GM21526 (cell line): ENCODE results near the gene SEZ6L2.
"Not testable (repeated sequence)": the region's sequence is repeated elsewhere in the genome, so short reads cannot be mapped to it uniquely, and the experiment has no call there.

Experiments used
- ATAC-seq: cut with Tn5 transposase; IDR thresholded peaks from one replicate; pipeline ENCODE4 v1.9.1; 2021; ENCODE audit warnings: moderate library complexity; ENCODE audit not compliant: unreplicated experiment, low FRiP score

The SEZ6L2 gene

DNA sequence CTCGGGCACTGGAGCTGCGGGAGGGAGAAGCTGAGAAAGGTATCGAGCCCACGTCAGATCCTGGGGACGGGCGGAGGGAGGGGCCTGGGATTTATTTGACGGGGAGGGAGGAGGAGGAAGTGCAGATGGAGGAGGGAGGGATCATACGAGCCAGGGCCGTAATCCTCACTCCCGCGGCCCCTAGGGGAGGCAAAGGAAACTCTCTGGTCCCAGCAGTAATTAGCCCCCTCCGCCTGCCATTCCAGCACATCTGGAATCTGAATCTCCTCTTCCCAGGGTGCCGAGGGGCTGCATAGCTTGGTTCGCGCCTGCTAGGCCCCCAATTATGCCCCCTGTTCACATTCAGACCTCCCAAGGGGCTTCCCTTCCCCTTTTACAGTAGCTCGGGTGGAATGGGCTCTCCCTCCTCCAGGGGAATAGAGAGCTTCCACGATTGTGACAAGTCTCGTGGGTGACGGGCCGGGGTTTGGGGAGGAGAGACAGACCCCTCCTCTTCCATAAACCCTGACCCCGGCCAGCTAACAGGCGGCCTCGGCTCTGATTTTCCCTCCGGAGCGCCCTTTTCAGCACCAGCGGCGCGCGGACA, at the start of gene SEZ6L2:
TSS of gene SEZ6L2 (minus strand) at position 35 of the 586 bp plus-strand sequence. CDS start 531 bp downstream, outside the sequence.
- no peak for ATAC-seq

DNA sequence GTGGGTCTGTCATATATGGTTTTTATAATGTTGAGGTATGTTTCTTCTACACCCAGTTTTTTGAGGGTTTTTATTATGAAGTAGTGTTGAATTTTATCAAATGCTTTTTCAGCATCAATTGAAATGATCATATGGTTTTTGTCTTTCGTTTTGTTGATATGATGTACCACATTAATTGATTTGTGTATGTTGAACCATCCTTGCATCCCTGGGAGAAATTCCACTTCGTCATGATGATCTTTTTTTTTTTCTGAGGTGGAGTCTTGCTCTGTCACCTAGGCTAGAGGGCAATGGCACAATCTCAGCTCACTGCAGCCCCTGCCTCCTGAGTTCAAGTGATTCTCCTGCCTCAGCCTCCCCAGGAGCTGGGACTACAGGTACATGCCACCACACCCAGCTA, 48.5 kb upstream of the SEZ6L2 start:
- ATAC-seq: no peak

DNA sequence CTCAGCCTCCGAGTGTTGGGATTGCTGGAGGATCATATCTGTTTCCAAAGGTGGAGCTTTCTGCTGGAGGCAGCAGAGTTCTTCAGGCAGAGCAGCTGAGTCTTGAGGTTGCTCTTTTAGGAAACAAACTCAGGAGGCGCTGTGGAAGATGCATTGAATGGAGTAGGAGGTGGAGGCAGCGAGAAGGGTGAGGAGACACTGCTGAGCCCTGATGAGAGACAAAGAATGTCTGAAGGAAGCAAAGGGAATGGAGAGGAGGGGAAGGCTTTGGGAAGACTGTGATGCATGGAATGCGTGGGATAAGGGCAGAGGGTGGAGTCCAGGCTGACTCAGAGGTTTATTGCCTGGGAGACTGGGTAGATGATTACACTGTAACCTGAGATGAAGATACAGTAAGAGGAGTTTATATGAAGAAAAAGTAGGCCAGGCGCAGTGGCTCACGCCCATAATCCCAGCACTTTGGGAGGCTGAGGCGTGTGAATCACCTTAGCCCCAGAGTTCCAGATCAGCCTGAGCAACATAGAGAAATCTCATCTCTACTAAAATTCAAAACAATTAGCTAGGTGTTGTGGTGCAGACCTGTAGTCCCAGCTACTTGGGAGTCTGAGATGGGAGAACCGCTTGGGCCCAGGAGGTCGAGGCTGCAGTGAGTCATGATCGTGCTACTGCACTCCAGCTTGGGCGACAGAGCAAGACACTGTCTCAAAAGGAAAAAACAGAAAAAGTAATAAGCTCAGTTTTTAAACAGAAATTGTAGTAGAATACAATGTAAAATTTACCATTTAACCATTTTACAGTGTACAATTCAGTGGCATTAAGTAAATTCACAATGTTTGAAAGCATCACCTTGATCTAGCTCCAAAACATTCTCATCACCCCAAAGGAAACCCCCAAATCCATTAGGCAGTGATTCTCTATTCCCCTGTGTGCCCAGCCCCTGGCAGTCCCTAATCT, 44.8 kb upstream of the SEZ6L2 start:
- no peak for ATAC-seq

DNA sequence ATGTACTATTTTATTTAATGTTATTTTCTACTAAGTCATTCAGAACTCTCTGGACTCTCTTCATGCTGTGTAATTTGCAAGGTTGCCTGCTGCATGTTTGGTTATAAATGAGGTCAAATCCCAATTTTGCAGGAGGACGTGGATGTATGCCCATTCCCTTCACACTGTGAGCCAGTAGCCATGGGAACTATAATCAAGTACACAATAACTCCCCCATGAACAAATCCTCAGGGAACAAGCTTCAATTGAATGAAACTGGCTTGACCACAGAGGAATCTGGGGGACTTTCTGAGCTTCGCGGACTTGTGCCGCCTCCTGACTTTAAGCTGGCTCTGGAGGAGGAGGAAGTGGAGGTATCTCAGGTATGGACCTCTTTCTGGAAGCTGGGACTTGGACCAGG, 41.3 kb upstream of the SEZ6L2 start:
- ATAC-seq: no peak

DNA sequence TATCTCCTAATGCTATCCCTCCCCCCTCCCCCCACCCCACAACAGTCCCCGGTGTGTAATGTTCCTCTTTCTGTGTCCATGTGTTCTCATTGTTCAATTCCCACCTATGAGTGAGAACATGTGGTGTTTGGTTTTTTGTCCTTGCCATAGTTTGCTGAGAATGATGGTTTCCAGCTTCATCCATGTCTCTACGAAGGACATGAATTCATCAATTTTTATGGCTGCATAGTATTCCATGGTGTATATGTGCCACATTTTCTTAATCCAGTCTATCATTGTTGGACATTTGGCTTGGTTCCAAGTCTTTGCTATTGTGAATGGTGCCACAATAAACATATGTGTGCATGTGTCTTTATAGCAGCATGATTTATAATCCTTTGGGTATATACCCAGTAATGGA, 32.4 kb upstream of the SEZ6L2 start:
- ATAC-seq: not testable (repeated sequence)

DNA sequence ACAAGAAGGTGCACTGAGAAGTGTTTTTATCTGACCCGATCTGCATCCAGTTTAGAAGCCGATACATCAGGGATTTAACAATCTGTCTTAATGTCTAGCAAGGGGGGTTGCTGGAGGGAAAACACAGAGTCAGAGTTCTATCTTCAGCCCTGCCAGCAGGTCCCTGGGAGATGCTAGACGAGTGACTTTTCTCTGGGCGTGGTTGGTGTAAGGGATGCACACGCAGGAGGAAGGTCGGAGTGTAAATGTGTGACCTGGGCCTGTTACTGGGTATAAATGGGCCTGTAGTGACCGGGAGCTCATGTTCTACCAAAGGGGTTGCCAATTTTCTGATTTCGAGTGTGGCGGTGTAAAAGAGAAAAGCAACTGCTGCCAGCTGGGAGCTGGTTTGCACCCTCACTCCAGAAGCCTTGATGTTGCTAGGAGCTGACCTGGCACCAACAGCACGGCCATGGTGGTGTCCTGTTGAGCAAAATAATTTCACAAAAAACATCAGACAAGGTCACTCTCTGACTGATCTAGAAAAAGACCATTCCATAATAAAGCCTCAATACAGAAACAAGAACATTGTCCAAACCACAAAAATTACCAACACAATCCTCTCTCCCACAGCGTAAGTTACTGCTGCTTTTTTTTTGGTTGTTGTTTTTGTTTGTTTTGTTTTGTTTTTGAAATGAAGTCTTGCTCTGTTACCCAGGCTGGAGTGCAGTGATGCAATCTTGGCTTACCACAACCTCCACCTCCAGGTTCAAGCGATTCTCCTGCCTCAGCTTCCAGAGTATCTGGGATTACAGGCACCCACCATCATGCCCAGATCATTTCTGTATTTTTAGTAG, 27.9 kb upstream of the SEZ6L2 start:
- no peak for ATAC-seq

DNA sequence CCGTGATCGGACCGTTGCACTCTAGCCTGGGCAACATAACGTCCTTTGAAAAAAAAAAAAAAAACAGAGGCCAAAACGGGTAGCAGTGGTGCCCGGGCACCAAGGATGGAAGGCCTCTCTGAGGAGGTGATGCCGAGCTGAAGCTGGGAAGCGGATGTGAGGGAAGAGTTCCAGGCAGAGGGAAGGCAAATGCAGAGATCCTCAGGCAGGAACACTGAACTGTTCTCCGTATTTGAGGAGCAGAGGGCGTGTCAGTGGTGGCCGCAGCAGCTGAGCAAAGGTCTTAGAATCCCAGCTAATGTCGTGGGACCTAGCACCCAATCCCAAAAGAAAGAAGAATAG, 27.3 kb upstream of the SEZ6L2 start:
- peak; percentile 18 for ATAC-seq

DNA sequence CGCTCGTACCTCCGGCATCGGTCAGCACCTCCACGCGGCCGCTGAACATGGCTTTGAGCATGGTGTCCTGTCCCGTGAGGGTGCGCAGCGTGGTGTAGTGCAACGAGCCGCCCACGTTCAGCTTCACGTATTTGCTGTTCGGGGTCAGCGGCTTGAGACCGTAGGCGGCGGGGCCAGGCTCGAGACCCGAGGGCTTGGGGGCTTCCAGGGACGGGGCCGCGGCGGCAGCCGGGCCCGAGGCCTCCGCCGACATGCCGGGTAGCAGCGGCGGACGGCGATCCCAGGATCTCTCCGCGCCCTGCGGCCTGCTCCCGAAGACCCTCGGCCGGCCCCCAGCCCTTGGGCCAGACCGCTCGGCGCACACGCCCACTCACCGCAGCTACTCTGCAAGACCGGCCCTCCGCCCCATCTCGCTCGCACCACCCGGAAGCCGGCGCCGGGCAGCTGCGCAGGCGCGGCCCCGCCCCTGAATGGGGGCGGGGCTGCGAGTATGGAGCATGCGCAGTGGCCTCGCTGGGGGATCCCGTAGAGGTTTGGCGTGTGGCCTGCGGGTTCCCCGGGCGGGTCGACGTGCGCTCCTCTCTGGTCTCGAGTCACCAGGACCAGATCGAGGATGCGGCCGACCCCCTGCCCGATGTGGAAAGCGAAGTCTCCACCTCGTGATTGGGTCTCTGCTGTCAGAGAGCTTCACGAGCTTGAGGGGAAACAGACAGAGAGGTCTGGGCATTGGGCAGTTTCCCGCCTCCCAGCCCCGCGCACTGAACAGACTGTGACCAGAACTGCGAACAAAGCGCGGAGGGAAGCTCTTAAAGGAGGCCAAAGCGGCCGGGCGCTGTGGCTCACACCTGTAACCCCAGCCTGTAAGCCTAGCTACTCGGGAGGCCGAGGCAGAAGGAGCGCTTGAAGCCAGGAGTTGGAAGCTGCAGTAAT, 26.7 kb upstream of the SEZ6L2 start, which contains the start of gene KCTD13:
TSS of gene KCTD13 (minus strand) at position 446 of the 930 bp plus-strand sequence. CDS start at position 253, 193 bp downstream.
- peak; percentile 69 for ATAC-seq

DNA sequence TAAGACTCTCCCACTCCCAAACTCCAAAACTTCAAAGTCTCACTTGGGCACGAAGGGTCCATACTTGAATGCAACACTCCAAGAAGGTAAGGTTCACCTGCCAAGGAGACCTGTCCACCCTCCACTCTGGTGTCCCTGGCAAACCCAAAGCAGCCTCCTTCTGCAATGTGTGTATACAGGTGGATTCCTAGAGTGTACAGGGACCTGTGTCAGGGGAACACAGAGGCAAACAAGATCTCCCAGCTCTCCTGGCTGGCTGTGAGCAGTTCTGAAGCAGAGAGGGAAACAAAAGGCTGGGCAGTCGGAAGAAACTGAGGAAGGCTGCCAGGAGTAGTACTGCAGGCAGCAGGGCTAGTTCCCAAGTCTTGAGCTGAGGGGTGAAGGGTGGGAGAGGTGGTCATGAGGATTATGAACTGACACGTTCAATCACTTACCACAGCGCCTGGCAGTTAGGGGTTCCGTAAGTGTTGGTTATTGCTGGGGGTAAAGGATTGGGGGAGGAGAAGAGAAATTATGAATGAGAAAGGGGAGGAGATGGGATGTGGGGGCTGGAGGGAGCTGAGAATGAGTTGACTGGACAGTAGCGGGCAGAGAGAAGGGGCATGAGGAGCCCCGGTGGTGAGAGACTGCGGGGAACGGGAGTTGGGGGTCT, 25.9 kb upstream of the SEZ6L2 start:
- ATAC-seq: peak; percentile 4

DNA sequence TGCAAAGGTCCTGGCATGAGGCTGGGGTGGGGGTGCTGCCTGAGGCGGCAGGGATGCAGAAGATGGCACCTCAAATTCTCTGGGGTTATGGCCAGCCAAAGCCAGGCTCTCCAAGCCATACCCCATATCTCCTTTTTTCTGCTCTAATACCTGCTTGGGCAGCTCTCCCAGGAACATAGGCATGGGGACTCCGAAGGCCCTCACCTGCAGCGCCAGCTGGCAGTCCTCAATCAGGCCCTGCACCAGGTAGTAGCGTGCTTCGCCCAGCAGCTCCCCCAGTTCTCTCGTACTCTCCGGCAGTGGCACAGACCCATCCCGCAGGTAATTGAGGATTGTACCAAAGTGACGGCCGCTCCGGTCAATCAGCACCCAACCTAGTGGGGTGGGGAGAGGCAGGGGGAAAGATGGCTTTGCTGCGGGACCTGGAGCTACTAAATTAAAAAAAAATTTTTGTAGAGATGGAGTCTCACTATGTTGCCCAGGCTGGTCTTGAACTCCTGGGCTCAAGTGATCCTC, 23.7 kb upstream of the SEZ6L2 start:
- no peak for ATAC-seq

DNA sequence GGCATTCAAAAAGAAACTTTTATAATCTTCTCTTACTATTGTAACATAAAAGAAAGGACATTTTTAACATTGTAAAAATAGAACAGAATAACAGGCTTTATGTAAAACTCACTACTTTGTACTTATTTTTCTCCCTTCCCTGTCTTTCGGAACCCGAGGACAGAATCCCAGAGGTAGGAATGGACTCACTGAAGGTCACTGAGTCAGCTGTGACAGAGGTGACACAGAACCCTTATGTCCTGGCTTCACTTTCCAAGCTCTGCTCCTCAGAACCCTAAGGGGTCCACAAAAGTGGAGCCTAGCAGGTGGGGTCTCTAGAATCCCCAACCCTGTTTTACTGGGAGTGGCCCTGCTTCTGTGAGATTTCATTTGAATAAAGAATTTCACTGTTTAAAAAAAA, 23.0 kb upstream of the SEZ6L2 start:
- no peak for ATAC-seq

DNA sequence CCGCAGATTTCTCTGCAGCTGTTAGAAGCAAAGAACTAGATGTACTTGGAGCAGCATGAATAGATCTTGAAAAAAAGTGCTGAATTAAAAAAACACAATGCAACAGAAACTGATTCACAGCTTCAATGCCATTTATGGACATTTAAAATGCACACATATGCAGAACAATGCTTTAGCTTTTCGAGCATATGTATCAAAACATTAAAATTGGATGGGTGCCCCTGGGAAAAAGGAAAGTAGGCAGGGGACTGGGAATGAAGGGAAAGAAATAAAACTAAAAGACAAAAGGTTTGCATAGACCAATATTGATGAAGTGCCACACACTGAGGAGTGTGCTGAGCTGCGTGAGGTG, 21.7 kb upstream of the SEZ6L2 start:
- ATAC-seq: no peak

DNA sequence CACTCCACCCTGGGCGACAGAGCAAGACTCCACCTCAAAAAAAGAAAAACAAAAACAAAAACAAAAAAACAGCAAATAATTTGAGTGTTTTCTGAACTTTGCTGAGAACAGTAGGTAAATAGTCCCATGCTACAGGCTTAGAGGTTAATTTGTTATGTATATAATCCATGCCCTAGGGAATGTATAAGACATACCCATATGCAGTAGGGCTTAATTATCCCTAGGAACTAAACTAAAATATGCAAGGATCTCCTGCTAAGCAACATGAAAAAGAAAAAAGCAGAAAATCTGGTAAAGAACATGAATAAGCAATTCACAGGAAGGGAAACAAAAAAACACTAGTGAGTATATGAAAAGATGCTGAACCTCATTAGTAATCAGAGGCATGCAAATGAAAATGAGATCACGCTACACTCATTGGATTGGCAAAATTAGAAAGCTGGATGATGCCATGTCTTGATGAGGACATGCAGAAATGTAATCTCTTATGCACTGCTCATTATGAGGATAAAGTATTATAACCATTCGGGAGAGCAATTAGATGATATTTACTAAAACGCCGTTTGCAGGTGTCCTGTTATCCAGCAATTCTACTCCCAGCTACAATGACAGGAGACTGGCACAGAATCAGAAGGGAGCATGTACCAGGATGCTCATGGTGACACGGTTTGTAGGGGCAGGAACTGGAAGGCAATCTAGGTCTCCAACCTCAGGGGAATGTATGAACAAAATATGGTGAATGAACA, 21.1 kb upstream of the SEZ6L2 start:
- ATAC-seq: no peak

DNA sequence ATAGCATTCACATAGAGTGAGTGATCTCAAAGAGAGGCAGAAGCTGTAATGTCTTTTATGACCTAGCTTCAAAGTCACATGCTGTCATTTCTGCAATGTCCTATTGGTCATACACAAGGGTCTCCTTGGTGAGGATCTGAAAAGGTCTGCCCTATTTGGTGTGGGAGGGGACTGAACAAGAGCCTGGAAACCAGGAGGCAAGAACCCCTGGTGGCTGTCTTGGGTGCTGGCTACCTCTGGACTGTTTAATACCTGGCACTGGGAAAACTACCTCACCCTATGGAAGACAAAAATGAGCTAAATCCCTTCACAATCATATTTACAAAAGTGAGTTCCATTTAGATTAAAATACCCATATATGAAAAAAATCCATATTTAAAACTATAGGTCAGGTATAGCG, 17.6 kb upstream of the SEZ6L2 start:
- no peak for ATAC-seq

DNA sequence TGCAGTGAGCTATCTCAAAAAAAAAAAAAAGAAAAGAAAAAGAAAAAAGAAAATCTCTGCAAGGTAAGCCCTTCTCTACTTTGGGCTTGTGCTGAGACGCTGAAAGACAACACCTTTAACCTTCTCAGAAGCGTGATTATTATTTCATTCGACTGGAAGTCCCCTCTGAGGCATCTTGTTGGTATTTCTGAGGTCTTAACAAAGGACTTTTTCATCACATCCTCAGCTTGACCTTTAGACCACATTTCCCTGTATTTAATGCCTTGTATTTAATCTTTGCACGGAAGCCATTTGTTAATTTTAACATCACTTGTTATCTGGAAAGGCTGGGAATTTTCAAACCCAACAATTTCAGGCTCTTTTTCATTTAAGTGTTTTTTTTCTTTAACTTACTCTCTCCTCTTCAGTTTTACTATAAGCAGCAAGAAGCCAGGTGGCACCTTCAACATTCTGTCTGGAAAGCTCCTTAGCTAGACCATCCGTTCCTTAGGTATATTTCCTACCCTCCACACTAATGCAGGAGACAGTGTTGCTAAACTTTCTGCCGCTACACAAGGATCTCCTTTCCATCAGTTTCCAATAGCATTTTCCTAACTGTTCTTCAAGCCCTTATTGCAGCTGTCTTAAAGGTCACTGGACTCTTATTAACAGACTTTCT, 16.4 kb upstream of the SEZ6L2 start:
- ATAC-seq: no peak

DNA sequence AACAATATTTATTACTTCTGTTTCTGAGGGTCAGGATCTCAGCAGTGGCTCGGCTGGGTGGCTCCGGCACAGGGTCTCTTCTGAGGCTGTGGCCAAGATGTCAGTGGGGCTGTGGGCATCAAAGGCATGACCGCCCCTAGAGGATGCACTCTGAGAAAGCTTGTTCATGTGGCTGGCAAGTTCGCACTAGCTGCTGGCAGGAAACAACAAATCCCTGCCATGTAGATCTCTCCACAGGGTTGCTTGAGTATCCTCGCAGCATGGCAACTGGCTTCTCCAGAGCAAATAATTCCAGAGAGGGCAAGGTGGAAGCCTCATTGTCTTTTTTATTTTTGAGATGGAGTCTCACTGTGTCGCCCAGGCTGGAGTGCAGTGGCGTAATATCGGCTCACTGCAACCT, 14.2 kb upstream of the SEZ6L2 start:
- no peak for ATAC-seq

DNA sequence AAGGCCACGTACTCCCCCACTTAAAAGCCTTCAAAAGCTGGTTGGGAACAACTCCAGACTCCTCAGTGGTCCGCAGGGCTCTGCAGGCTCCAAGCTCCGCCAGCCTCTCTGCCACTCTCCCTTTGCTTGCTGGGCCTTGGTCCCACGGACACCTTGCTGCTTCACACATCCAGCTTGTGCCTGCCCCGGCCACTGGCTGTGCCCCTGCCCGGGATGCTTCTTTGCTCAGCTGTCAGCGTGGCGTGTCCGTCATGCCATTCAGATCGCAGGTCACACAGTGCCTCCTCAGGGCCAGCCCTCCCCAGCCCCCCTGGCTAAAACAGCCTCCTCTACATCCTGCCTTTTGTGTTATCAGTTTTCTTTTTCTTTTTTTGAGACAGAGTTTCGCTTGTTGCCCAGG, 12.7 kb upstream of the SEZ6L2 start:
- ATAC-seq: no peak

DNA sequence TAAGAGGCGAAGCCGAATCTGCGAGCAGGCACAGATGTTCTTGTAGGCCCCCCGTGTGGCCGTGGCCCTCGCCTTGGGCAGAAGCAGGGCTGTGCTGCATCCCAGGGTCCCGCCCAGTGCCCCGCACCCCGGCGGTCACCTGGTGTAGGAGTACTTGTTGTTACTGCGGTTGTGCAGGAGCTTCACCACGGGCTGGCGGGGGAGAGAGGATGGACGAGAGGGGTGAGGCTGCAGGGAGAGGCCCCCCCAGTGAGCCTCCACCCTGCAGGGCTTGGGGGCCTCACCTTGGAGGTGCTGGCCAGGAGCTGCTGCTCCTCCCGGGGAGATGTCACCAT, 12.3 kb upstream of the SEZ6L2 start:
- no peak for ATAC-seq
